K562 (cell line): ENCODE data around the gene ACOT13. TPM values are rescaled to one million over a fixed set of nuclear protein-coding genes. Genes with fewer than 3 reads are reported as not detected.
A peak's percentile ranks its signal among the peaks of the same experiment; 100 is the strongest.

Experiments
- ATF6 ChIP-seq: sonication (generic); formaldehyde crosslinking; IDR thresholded peaks from 2 replicates; pipeline ENCODE4 v1.4.0; 2020; ENCODE audit warnings: mild to moderate bottlenecking, missing genetic modification reagents
- CTCF ChIP-seq, 3 experiments: IDR thresholded peaks in 2 of 3; conservative IDR thresholded peaks in 1 of 3; 2 replicates each; pipeline ENCODE4 v1.5.1; 2011 to 2012; ENCODE audit warnings: low read length in 3 of 3, mild to moderate bottlenecking in 3 of 3, control low read depth in 2 of 3, improper control_type of control experiment in 1 of 3, inconsistent platforms in 1 of 3, low read depth in 1 of 3, mixed read lengths in 1 of 3, moderate library complexity in 1 of 3; ENCODE audit not compliant: insufficient read depth in 2 of 3
- DMBX1 ChIP-seq: fragments of 250-450 bp; sonication (Bioruptor Pico); IDR thresholded peaks from 2 replicates; pipeline ENCODE4 v1.8.0; 2022; ENCODE audit warnings: inconsistent platforms, mild to moderate bottlenecking, moderate library complexity, borderline replicate concordance
- HDAC6 ChIP-seq: IDR thresholded peaks from 2 replicates; pipeline ENCODE4 v1.6.1; 2012; ENCODE audit warnings: low read depth, mild to moderate bottlenecking, control low read depth, inconsistent platforms, low read length, moderate library complexity
- KLF16 ChIP-seq: IDR thresholded peaks from 2 replicates; pipeline ENCODE4 v1.6.1; 2016; ENCODE audit warnings: antibody characterized with exemption
- NFE2 ChIP-seq: IDR thresholded peaks from 2 replicates; pipeline ENCODE4 v1.6.1; 2014; ENCODE audit warnings: antibody characterized with exemption, low read depth
- NKRF ChIP-seq: fragments of 450-650 bp; IDR thresholded peaks from 2 replicates; pipeline ENCODE4 v1.6.1; 2016; ENCODE audit warnings: borderline replicate concordance
- PHF21A ChIP-seq: fragments of 450-650 bp; IDR thresholded peaks from 2 replicates; pipeline ENCODE4 v1.6.1; 2017; ENCODE audit warnings: low read depth, borderline replicate concordance
- SAP30 ChIP-seq: fragments of 200-600 bp; sonication (generic); IDR thresholded peaks from 2 replicates; pipeline ENCODE4 v1.6.1; 2012; ENCODE audit warnings: borderline replicate concordance, low read depth, mild to moderate bottlenecking, moderate library complexity, low read length, control low read depth, inconsistent platforms; ENCODE audit not compliant: insufficient read depth, poor library complexity, severe bottlenecking
- SNAPC5 ChIP-seq: fragments of 250-450 bp; sonication (Bioruptor Pico); IDR thresholded peaks from 2 replicates; pipeline ENCODE4 v1.8.0; 2021; ENCODE audit warnings: moderate library complexity, mild to moderate bottlenecking, inconsistent platforms
- TCF7L2 ChIP-seq: fragments of 150-350 bp; IDR thresholded peaks from 2 replicates; pipeline ENCODE4 v1.6.1; 2016; ENCODE audit warnings: low read depth, mild to moderate bottlenecking, low read length, moderate library complexity
- ZBTB49 ChIP-seq: sonication (generic); formaldehyde crosslinking; IDR thresholded peaks from 2 replicates; pipeline ENCODE4 v1.8.0; 2022; ENCODE audit warnings: missing genetic modification reagents, mild to moderate bottlenecking, borderline replicate concordance
- ZNF12 ChIP-seq: sonication (generic); formaldehyde crosslinking; IDR thresholded peaks from 2 replicates; pipeline ENCODE4 v1.4.0; 2020; ENCODE audit warnings: mild to moderate bottlenecking, missing genetic modification reagents
- ZNF347 ChIP-seq: fragments of 450-650 bp; formaldehyde crosslinking; IDR thresholded peaks from 2 replicates; pipeline ENCODE4 v1.4.0; 2020; ENCODE audit warnings: low read depth, mild to moderate bottlenecking, moderate library complexity
- ZNF384 ChIP-seq: IDR thresholded peaks from 2 replicates; pipeline ENCODE4 v1.6.1; 2012; ENCODE audit warnings: low read depth, low read length, improper control_type of control experiment
- ZNF511 ChIP-seq: sonication (generic); formaldehyde crosslinking; IDR thresholded peaks from 2 replicates; pipeline ENCODE4 v1.8.0; 2022; ENCODE audit warnings: mild to moderate bottlenecking, missing genetic modification reagents
- ZNF75A ChIP-seq: fragments of 450-650 bp; formaldehyde crosslinking; IDR thresholded peaks from 2 replicates; pipeline ENCODE4 v1.4.0; 2020; ENCODE audit warnings: mild to moderate bottlenecking
- polyA plus RNA-seq, 8 experiments: library from polyadenylated mRNA; depleted of rRNA in 4 of 8; stranded (reverse) in 5 of 8; unstranded in 3 of 8; fragments of >200 nt; fragmentation: Nextera tagmentation in 2 of 8; fragmentation: Illumina TruSeq in 1 of 8; extraction: Ambion mirVana in 2 of 8; extraction: Trizol in 1 of 8; gene quantifications; 2 replicates each; pipeline versions ENCODE4 v1.2.1 to v1.2.3, GENCODE V29; 2011 to 2014; ENCODE audit warnings: inconsistent platforms in 1 of 8, missing spikeins in 1 of 8
- total RNA-seq, 7 experiments: library from RNA; depleted of rRNA in 6 of 7; stranded (reverse); fragments of >200 nt in 6 of 7; fragmentation: Illumina TruSeq in 2 of 7; extraction: Trizol in 2 of 7; gene quantifications; 2 replicates each; pipeline versions ENCODE4 v1.2.1 to v1.2.3, GENCODE V29; 2011 to 2021; ENCODE audit warnings: low replicate concordance in 1 of 7

Gene ACOT13
- total and polyA plus RNA-seq, 9 of the 15 experiments (the other 6 are each of a cell fraction or from before 2014, with no cell fraction given), result 14.1 to 129 (median 65.7) TPM

GRCh38 chr6:24666641-24667377 is at the start of gene ACOT13, which contains the start of gene TDP2 (continued):
- no peak for TF ChIP-seq ZBTB49 (CRISPR knock-in tag)
- TF ChIP-seq NFE2, result peak; percentile 58
- TF ChIP-seq NKRF, result 0 out of 2 replicates have a peak, but pooled peaks have one; percentile 47
- TF ChIP-seq CTCF (IDR thresholded peaks at IDR 0.05 in 2 of 3, conservative IDR thresholded peaks at IDR 0.05 in 1 of 3; ENCODE audit: insufficient read depth in 2 of 3, low read depth in 1 of 3, low read length in 3 of 3), result peak; percentile 71 to 82 (median 79)
- peak; percentile 37; the same call in 1 of the 2 replicates for TF ChIP-seq ZNF384
- no peak for TF ChIP-seq HDAC6
- 0 out of 2 replicates have a peak, but pooled peaks have one; percentile 87 for TF ChIP-seq ATF6
- TF ChIP-seq KLF16, result no peak
- TF ChIP-seq ZNF511 (CRISPR knock-in tag), result peak; percentile 71; the same call in 1 of the 2 replicates
- peak; percentile 67 for TF ChIP-seq SAP30
- no peak for TF ChIP-seq ZNF12
- TF ChIP-seq PHF21A, result 0 out of 2 replicates have a peak, but pooled peaks have one; percentile 80
- TF ChIP-seq DMBX1, result peak; percentile 39; the same call in 1 of the 2 replicates
- TF ChIP-seq ZNF75A, result no peak
- TF ChIP-seq ZNF347, result no peak
- TF ChIP-seq TCF7L2, result no peak
- TF ChIP-seq SNAPC5, result no peak
